TTC549 (cell line): ENCODE data around the gene ASB7.

Experiments
- FAIRE-seq: peaks from 2 replicates; lab custom pipeline; 2012; peaks lifted over from hg19 to GRCh38; lab: Jason Lieb, UNC

The ASB7 gene

DNA sequence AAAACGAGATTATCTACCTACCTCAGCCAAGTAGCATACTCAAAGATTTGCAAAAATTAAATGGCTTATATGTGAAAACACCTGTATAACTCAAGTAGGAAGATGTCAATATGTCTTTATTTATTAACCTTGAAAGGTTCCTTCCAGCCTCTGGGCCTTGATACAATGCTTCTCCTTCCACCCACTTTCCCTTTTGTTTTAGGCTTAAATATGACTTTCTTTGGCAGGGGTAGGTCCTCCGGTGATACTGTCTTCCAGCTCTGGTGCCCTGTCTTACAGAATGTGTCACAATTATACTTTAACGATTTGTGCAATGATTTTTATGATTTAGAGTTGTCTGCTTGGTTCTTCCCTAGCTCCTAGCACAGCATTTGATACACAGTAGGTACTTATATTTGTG, 4.5 kb upstream of the ASB7 start:
- FAIRE-seq, result no peak

DNA sequence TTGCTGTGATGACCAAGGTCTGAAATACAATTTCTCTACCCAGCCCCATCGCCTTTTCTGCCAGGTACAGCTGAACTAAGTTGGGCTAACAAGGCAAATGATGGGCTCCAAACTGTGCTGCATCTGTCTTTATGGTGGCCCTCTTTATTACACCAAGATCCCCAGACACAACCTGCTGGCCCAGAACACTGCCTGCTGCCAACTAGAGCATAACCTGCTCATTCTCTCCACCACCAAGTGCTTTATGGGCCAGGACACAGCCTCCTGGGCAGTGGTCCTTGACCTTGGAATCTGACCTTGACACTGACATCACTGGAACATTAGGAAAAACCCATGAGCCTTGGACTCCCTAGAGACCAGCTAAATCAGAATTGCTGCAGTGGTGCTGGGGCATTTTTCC, 3.7 kb upstream of the ASB7 start:
- no peak for FAIRE-seq

DNA sequence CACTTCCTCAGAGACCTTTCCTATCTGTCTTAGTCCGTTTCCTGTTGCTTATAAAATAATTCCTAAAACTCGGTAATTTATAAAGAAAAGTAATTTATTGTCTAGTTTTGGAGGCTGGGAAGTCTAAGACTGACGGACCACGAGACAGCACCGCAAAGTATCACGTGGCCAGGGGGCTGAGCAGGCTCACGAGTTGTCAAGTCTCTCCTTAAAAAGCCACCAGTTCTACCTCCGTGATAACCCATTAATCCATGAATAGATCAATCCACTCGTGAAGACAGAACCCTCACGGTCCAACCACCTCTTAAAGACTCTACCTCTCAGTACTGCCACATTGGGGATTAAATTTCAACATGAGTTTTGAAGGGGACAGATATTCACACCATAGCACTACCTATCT, 1.2 kb upstream of the ASB7 start:
- FAIRE-seq, result no peak

DNA sequence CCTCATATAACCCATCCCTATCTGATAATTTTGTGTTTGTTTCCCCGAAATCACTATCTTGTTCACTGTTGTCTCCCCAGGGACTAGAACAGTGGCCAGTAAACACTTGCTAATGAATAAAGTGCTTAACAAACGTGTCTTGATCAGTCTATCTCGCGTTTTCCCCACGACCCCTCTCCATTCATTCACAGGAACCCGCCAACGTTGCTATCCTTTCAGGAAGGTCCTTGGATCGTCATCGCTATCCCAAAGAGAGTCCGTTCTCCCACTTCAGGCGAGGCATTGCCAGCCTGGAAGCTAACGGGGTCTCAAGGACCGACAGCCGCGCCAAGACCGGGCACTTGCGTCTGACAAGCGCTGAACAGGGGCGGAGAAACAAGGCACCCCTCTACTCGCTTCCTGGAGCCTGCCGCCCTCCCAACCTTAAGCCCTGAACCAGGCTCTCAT, 749 bp upstream of the ASB7 start:
- no peak for FAIRE-seq

DNA sequence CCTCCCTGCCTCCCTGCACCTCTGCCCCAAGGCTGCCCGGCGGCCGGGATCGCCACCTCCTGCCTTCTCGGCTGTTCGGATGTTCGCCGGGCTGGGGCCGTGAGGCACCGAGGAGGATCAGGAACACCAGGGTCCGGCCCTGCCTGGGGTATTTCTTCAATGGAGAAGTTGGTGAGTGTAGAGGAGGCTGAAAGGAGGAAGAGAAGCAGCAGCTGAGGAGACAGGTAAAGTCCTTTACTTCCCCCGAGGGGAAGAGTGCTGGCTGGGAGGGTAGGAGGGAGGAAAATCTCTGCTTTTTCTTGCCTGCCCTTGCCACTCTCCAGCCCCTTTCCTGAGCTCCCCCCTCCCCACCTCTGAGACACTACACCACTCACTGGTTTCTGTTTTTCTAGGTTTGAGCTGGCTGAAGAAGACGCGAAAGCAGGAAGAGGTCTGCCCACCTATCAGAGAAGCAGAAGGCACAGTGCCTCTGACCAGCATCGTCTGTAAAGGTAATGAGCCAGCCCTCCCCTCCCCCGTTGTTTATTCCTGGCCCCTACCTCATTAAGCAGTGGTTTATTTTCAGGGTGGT, 519 bp downstream of the ASB7 start:
- no peak for FAIRE-seq

DNA sequence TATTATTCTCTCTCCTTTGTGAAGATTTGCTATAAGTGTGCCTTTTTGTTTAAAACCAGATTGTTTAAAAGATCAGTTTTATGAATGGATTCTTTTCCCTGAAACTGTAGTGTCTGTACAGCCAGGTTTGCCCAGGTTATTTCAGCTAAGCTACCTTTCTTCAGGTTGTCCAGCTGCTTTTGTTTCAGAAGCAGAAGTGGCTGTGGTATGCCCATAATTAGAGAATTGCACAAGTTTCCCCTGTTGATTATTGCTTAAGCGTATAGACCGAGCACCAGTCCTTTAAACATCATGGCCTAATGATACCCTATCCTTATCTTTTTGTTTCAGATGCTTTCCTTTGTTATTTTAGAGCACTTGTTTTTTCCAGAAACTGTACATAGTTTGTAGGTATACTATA, 10.2 kb downstream of the ASB7 start:
- FAIRE-seq, result no peak

DNA sequence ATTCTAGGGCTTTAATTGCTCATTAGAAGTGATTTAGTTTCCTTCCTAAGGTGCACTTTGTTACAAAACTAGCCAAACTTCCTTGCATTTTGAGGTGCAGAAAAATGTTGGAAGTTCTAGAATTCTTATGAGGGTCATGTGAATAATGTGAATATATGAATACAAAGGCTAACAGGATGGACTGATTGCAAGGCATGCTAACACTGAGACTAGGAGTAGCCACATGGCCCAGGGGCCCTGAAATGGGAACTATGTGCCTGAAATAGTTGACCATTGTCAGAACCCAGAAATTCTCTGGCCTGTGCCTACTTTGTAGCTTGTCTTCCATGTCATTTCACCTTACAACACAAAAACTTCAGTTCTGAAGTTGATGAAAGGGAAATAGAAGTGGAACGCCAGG, 10.8 kb downstream of the ASB7 start:
- no peak for FAIRE-seq

DNA sequence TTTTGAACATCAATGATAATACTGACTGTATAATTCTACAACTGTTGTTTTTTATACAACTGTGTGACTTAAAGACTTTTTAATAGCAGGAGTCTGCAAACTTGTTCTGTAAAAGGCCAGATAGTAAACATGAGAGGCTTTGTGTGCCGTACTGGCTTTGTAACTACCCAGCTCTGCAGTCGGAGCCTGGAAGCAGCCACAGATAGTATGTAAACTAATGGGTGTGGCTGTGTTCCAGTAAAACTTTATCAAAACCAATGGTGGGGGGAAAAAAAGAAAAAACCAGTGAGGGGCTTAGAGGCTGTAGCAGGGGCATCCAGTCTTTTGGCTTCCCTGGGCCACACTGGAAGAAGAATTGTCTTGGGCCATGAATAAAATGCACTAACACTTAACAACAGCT, 11.9 kb downstream of the ASB7 start:
- FAIRE-seq, result no peak

DNA sequence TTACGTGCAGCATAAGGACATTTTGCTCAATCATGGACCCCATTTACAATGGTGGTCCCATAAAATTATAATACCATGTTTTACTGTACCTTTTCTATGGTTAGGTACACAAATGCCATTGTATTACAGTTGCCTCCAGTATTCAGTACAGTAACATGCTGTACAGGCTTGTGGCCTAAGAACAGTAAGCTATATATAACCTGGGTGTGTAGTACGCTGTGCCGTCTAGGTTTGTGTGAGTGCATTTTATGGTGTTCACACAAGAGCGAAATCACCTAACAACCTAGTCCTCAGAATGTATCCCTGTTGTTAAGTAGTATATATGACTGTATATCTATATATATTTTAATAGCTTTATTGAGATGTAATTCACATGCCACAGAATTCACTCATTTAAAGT, 12.5 kb downstream of the ASB7 start:
- no peak for FAIRE-seq

DNA sequence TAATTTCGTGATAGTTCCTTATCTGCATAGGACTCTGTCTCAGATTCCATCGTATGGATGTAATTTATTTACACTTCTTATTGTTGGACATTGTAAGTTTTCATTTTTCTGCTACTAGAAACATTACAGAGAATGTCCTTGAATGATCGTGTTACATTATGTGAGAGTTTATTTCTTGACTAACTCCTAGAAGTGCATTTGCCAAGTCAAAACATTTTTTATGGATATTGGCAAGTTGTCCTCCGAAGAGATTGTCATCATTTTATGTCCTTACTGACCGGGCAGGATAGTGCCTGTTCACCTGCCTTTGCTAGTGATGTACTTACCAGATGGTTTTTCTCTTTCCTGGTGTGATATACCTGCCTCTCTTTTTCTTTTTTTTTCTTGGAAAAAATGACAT, 13.4 kb downstream of the ASB7 start:
- FAIRE-seq, result no peak

DNA sequence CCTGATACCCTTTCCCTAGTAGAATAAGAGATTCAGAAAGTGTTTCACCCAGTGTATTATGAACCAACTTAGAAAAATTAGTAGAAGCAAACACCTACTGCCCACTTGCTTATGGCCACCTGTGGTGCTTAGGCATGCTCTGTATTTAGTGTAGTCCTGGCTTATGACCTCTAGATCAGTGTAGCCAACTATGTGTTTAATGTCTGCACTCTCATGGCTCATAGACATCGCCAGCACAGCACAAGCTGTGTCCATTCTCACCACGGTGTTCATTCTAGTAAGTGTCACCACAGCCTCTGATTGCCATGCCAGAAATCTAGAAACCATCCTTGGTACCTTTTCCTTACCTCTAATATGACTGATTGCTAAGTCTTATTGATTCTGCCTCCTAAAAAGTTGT, 14.3 kb downstream of the ASB7 start:
- FAIRE-seq, result no peak

DNA sequence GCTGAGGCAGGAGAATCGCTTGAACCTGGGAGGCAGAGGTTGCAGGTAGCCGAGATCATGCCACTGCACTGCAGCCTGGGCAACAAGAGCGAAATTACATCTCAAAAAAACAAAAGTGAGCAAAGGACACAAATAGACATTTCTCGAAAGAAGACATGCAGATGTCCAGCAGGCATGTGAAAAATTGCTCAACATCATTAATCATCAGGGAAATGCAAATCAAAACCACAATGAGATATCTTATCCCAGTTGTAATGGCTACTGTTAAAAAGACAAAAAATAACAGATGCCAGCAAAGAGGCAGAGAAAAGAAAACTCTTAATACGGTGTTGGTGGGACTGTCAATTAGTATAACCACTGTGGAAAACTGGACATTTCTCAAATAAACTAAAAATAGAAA, 20.9 kb downstream of the ASB7 start:
- FAIRE-seq, result no peak

DNA sequence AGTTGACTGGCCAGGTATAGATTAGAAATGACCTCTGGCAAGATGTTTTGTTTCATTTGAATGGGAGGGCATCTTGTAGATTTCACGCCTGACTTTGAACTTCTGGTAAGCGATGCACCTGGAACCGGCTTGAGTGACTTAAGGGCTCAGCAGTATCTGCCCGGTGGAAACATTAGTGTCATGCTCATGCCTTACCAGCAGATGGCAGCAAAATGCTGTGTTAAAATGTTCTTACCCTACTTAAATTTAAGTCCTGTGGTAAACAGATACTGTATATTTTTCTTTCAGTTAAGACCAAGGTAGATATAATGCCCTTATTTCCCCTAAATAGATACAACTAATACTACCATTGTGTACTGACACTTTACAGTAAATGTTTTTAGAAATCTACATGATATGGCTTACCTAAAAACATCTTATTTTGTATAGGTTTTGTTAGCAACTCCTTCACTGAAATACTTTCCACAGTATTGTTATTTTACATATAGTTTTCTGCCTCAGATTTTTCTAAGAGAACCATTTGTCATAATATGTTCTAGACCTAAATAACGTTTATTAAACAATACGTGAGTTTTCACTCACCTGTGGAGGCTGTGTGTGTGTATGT, 25.5 kb downstream of the ASB7 start:
- FAIRE-seq, result peak; percentile 74

DNA sequence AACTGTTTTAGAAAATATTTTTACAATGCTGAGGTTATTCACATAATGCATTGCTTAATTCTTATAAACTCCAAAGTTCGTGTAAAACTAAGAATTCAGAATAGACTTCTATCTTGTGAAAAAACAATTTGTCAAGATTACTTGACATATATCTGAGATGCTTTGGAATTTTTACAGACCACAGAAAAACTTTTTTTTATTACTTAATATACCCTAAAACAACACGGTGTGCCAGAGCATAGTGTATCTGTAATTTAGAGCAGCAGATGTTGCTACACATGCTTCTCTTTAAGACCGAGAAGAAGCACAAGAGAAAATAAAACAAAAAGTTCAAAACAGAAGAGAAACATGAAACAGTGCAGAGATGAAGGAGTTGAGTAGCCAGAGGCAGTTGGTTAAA, 26.4 kb downstream of the ASB7 start:
- FAIRE-seq, result no peak

DNA sequence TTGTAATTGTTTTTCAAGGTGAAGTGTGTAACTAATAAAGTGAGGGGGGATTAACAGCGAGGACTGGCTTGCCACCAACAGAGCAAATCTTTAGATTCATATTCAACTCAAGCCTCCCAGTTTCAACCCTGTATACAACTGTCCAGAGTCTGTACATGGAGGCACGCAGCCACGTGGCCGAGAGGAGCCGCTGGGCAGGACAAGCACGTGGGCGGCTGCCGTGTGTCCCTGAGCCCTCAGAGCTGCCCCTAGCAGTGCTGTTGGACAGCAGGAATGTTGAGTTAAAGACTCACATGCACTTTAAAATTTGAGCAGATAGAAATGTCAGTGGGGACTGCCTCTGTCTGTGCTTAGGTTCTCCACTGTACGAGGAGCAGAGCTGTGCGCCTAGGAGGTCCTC, 29.4 kb downstream of the ASB7 start:
- FAIRE-seq, result no peak

DNA sequence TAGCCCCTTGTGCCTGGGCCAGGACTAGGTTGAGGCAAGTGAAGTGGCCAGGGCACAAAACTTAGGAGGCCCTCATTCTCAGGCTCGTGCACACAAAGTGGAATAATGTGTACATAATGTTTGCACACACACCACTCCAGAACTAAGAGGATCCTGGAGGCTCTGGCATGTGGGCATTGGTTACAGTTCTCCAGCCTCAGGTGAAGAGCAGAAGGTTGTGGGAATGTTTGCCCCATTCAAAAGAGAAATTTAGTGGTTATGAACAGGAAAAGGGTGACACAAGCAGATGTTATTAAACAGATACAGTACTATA, 31.3 kb downstream of the ASB7 start:
- FAIRE-seq, result no peak

DNA sequence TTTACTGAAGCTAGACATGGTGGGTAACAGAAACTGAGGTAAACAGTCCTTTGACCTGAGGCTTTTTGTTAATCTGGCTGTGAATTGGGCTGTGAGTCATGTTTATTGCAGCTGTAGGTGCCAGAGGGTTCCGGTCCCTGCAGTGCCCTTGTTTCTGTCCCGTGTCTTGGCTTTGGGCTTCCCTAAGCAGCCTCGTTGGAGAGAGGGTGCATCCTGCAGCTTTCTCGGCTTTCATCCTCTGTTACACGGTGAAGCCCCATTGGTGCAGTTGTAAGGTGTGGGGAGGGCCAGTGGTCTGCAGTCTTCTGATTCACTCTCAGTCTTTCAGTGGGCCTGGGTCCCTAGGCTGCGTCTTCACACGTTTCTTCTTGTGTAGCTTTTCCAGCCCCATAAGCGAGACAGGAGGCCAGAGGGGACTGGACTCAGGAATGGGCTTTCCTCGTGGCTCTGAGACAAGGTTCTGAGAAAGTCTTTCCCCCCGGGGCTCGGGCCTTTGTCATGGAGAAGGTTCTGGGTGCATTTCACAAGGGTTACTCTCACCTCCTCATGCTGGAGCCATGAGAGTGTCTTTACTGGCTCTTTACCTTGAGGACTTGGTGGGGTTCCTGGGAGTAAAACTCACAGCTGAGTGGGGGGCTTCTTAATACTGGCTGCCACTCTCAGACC, 33.1 kb downstream of the ASB7 start:
- FAIRE-seq, result no peak

DNA sequence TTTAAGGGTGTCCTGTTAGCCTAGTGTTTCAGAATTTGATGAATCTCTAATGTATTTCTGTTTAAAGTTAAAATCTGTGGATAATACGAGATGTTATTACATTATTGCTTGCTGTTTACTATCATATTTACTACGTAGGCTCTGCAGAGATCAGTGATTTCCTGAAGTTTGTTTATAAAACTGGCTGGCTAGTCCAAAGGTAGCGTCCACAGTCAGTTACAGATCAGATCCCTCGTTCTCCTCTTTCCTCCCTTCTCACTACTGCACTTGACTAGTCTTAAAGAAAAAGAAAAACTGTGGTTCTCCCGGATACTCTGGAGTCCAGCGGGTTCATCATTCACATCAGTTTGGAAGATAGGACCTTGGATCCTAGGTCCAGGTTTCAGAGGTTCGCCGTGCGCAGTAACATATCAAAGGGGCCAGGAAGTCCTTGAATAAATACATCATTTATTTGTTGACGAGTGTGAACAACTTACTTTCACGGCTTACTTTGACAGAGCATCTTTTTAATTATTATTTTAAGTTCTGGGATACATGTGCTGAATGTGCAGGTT, 35.9 kb downstream of the ASB7 start:
- FAIRE-seq, result no peak

DNA sequence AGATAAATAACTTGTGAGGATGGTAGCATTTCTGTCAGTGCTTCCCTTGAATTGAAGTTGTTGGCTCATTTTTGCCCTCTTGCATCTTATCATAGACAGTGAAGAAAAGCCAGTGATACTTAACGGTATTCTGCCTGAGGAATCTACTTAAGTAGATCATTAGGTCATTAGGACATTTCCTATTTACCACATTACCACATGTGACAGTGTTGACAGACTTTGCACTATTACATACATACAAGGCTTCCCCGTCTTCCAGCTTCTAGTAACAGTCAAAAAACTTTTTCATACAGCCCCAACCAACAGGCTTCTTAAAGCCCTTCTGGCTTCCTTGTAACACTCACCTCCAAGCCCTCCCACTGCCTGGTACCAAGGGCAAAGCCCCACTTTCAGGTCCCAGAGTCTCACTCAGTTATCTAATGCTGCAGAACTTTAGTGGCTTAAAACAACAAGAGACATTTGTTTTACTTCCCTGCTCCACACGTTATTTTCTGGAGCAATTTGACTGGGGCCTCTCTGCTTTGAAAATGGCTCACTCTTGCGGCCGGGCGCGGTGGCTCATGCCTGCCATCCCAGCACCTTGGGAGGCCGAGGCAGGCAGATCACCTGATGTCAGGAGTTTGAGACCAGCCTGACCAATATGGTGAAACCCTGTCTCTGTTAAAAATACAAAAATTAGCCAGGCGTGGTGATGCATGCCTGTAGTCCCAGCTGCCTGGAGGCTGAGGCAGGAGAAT, 40.0 kb downstream of the ASB7 start:
- no peak for FAIRE-seq

DNA sequence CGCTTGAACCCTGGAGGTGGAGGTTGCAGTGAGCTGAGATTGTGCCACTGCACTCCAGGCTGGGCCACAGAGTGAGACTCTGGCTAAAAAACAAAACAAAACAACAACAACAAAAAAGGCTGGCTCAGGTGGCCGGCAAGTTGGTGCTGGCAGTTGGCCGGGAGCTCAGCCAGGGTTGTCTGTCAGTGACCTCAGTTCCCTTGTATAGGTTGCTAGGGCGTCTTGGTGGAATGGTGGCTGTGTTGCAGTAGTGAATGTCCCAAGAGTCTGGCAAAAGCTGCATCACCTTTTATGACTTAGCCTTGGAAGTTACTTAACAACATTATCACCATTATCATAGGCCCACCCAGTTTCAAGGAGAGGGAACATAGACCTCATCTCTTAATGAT, 40.6 kb downstream of the ASB7 start:
- no peak for FAIRE-seq

DNA sequence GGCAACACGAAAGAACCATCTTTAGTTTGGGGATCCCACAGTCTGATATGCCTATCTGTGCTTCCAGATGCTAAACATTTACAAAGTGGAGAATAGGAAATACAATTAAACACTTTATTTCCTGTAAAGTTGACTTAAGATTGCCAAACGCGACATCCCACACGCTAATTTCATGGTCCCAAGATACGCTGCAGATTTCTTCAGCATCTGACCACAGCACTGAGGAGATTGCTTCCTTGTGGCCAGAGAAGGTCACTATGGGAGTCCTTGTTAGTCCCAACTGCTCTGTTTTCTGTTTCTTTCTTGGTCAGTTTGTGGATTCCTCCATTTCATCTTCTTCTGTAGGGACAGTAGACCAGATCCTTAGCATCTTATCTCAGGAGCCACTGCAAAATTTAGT, 43.3 kb downstream of the ASB7 start:
- no peak for FAIRE-seq

DNA sequence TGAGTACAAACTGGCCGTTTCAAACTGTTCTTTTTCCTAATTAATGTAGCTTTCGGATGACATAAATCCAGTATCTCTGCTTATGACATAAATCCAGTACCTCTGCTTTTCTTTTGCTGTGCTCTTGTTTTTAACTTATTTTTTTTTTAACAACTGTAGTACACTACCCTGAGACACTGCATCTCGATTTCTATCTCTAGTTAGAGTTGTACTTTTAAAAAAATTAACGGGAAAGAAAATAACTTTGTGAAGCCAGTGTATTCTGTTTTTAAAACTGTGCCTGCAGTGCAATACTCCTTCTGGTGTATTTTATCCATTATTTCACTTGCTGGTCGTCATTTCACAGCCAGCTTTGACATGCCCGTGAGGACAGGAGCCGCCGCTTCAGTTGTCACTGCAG, 46.6 kb downstream of the ASB7 start:
- FAIRE-seq, result no peak

DNA sequence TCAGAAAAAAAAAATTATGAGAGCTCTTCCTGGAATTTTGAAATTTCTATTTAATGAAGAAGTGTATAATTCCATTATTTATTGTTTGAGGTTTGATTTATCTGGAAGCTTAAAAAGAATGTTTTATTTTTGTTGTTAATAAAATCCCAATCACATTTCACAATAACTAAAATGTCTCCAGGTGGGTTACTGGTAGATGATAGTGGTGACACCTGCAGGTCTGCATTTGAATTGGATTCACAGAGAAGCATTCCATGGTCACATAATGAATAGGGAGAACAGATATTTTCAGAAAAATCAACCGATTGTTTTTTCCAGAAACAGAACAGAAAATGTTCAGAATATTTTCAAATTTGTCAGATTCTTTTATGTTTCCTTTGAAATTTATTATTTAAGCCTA, 48.3 kb downstream of the ASB7 start:
- no peak for FAIRE-seq
